Caco-2 (cell line): ENCODE measurements around the gene ANKS3. TPM values are rescaled to one million over a fixed set of nuclear protein-coding genes. Genes with fewer than 3 reads are reported as not detected.
A peak's percentile ranks its signal among the peaks of the same experiment; 100 is the strongest.

Experiments used
- Bru-seq: library from RNA; stranded (reverse); fragments of 400-500 nt; gene quantifications from one replicate; lab custom pipeline; 2021; lab: Mats Ljungman, UMichigan
- BruChase-seq, 2 experiments: library from RNA; stranded (reverse); fragments of 400-500 nt; gene quantifications; one replicate each; lab custom pipeline; 2021; lab: Mats Ljungman, UMichigan
- BruUV-seq: library from RNA; stranded (reverse); fragments of 400-500 nt; replicated peaks from 2 replicates; lab custom pipeline; 2021; lab: Mats Ljungman, UMichigan
- CTCF ChIA-PET: fragments of 300-600 bp; sonication (Branson Sonifier 250); formaldehyde crosslinking; loops from one replicate; lab custom pipeline; 2022; ENCODE audit warnings: antibody characterized with exemption; lab: Charles Lee
- POLR2A ChIA-PET: fragments of 300-600 bp; sonication (Branson Sonifier 250); formaldehyde crosslinking; loops from one replicate; lab custom pipeline; 2022; ENCODE audit warnings: antibody characterized with exemption; lab: Charles Lee
- DNase-seq, 2 experiments: peaks; one replicate each; pipeline versions ENCODE4 v3.0.0 to v3.0.0-alpha.2; 2020 to 2022
- H3K27me3 ChIP-seq: replicated peaks from 2 replicates; pipeline ENCODE4 v1.6.0; 2011; ENCODE audit warnings: low read length; ENCODE audit not compliant: control insufficient read depth, insufficient read depth
- H3K36me3 ChIP-seq: 2 replicates; pipeline ENCODE4 v1.5.1; 2011; ENCODE audit warnings: low read length; ENCODE audit not compliant: control insufficient read depth, insufficient read depth
- H3K4me1 ChIP-seq: fragments of 250-450 bp; sonication (Bioruptor Pico); 2 replicates; pipeline ENCODE4 v1.5.1; 2020; ENCODE audit warnings: mild to moderate bottlenecking
- H3K4me3 ChIP-seq: 2 replicates; pipeline ENCODE4 v1.5.1; 2011; ENCODE audit warnings: low read depth, mild to moderate bottlenecking, control low read depth, low read length
- H3K9me3 ChIP-seq: fragments of 250-450 bp; sonication (Bioruptor Pico); 2 replicates; pipeline ENCODE4 v1.5.1; 2020; ENCODE audit warnings: mild to moderate bottlenecking, moderate library complexity
- H3K27ac Mint-ChIP-seq: one replicate; pipeline ENCODE4 v1.8.0; 2022; ENCODE audit warnings: mixed read lengths; ENCODE audit not compliant: unreplicated experiment
- H3K27me3 Mint-ChIP-seq: one replicate; pipeline ENCODE4 v1.8.0; 2022; ENCODE audit warnings: mixed read lengths; ENCODE audit not compliant: insufficient read depth, unreplicated experiment
- H3K36me3 Mint-ChIP-seq: one replicate; pipeline ENCODE4 v1.8.0; 2022; ENCODE audit warnings: mild to moderate bottlenecking, mixed read lengths; ENCODE audit not compliant: insufficient read depth, unreplicated experiment
- H3K4me1 Mint-ChIP-seq: one replicate; pipeline ENCODE4 v1.8.0; 2022; ENCODE audit warnings: low read depth, mixed read lengths; ENCODE audit not compliant: unreplicated experiment
- H3K4me3 Mint-ChIP-seq: one replicate; pipeline ENCODE4 v1.8.0; 2022; ENCODE audit warnings: mild to moderate bottlenecking, moderate library complexity, mixed read lengths; ENCODE audit not compliant: unreplicated experiment
- H3K9me3 Mint-ChIP-seq: one replicate; pipeline ENCODE4 v1.8.0; 2022; ENCODE audit warnings: mixed read lengths; ENCODE audit not compliant: unreplicated experiment
- CTCF ChIP-seq, 2 experiments: fragments of 200-600 bp in 1 of 2; IDR thresholded peaks; 1 replicate in 1 of 2; 2 replicates in 1 of 2; pipeline versions ENCODE4 v1.5.1 to v1.8.0; 2011 to 2022; ENCODE audit warnings: antibody characterized with exemption in 1 of 2, control low read depth in 1 of 2, inconsistent platforms in 1 of 2, low read depth in 1 of 2, low read length in 1 of 2, mild to moderate bottlenecking in 1 of 2, moderate library complexity in 1 of 2; ENCODE audit not compliant: insufficient read depth in 1 of 2, severe bottlenecking in 1 of 2, unreplicated experiment in 1 of 2
- intact Hi-C: fragments of 100-400 bp; cut with micrococcal nuclease; formaldehyde crosslinking; loops from one replicate; pipeline ENCODE4 v1.10.0; 2022; ENCODE audit not compliant: unreplicated experiment
- long read RNA-seq: library from polyadenylated mRNA; stranded (forward); transcript quantifications from one replicate; pipeline ENCODE4 v2.0.0, GENCODE V29; 2022
- total RNA-seq: library from RNA; stranded (reverse); gene quantifications from 2 replicates; pipeline ENCODE4 v1.2.3, GENCODE V29; 2022

Gene ANKS3, protein sequence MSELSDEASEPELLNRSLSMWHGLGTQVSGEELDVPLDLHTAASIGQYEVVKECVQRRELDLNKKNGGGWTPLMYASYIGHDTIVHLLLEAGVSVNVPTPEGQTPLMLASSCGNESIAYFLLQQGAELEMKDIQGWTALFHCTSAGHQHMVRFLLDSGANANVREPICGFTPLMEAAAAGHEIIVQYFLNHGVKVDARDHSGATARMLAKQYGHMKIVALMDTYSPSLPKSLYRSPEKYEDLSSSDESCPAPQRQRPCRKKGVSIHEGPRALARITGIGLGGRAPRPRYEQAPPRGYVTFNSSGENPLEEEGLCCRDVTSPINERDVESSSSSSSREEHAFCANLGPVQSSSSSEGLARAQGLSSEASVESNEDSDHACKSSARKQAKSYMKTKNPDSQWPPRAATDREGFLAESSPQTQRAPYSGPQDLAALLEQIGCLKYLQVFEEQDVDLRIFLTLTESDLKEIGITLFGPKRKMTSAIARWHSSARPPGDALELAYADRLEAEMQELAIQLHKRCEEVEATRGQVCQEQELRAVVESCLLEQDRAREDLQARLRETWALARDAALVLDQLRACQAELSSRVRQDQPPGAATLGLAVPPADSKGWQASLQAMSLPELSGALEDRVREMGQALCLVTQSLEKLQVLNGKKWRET
- total RNA-seq = 27.4 and 28.1 TPM in 2 replicates
- Bru-seq, nascent RNA = percentile 57 among the genes with signal in this experiment
- percentile 62 among the genes with signal in this experiment for BruChase-seq, experiment 1, labeled RNA remaining after a 2-hour chase
- BruChase-seq, experiment 2, labeled RNA remaining after a 6-hour chase = percentile 65 among the genes with signal in this experiment
- long read RNA-seq, partial matches to known transcripts = 1 of 30 reads
- long read RNA-seq, other reads (novel, unspliced or antisense) = 25 of 30 reads

DNA sequence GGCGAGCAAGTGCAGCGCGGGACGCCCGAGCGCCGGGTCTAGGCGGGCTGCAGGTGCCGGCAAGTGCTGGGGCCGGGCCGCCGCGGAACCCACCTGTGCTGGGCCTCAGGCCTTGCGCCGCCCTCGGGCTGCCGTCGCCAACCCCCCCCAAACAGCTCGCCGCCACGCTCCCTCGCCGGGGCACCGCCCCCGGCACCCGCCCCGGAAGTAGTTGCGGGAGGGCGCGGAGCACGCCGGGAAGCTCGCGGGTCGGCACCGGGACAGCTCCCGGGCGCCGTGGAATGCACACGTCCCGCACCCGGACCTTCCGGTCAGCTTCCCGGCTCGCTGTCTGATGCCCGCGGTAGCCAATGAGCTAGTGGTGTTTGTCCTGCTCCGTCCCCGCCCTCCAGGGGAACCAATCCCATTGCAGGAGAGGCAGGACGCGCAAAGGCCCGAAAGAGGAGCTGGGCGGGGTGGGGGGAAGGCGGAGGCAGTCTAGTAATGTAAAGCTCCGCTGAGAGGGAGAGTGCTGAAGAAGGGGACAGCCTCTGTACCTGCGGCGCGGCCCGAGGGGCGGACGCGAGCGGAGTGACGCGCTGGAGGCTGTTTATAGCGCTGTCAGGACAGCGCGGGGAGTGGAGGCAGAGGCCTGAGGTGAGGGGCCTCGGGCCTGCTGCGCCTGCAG, at the start of gene ANKS3, which contains the start of gene DNAAF8:
ANKS3 (minus strand) TSS at position 209 of the 667 bp plus-strand sequence. CDS start 4,122 bp downstream, outside the sequence.
DNAAF8 (plus strand) TSS at position 475 of the 667 bp plus-strand sequence. CDS start 1,978 bp downstream, outside the sequence.
- peak within 1 kb of the TSS; percentile 97 for H3K4me3 Mint-ChIP-seq
- Histone ChIP-seq H3K9me3 (no peaks in the 10 kb centered on the region), H3K36me3 (no peaks in the 10 kb centered on the region), H3K4me3 (peak within 1 kb of the TSS; percentile 85), H3K27me3 (no peaks in the 10 kb centered on the region), H3K4me1 (peaks cover 4% of the 10 kb centered on the region; the same call in 1 of the 2 replicates)
- peak; percentile 96 to 98 for DNase-seq
- BruUV-seq = no TSS peak
- H3K27ac Mint-ChIP-seq = peak within 1 kb of the TSS; percentile 99
- peaks cover 22% of the 10 kb centered on the region for H3K36me3 Mint-ChIP-seq
- no peaks in the 10 kb centered on the region for H3K9me3 Mint-ChIP-seq
- TF ChIP-seq CTCF (IDR thresholded peaks at IDR 0.05; ENCODE audit: insufficient read depth in 1 of 2, low read depth in 1 of 2, low read length in 1 of 2, severe bottlenecking in 1 of 2, unreplicated experiment in 1 of 2) = no peak
- H3K4me1 Mint-ChIP-seq = no peaks in the 10 kb centered on the region
- intact Hi-C loops = loop anchor here (2.0 kb wide), 3 partner anchors 35 to 225 kb away; partner anchors contain the start of genes ROGDI and SEC14L5
- ChIA-PET POLR2A (interaction anchor here (0.5 to 2.4 kb wide), 14 partner anchors 10 to 364 kb away, joined by 3 to 20 read pairs (median 4); partner anchors contain the start of genes CDIP1, MGRN1, NUDT16L1 and ROGDI), CTCF (interaction anchor here (0.6 to 1.7 kb wide), 11 partner anchors 17 to 224 kb away, joined by 3 to 10 read pairs (median 3); partner anchors contain the start of genes MGRN1, NUDT16L1, SEC14L5 and SEPTIN12)
- no peaks in the 10 kb centered on the region for H3K27me3 Mint-ChIP-seq

DNA sequence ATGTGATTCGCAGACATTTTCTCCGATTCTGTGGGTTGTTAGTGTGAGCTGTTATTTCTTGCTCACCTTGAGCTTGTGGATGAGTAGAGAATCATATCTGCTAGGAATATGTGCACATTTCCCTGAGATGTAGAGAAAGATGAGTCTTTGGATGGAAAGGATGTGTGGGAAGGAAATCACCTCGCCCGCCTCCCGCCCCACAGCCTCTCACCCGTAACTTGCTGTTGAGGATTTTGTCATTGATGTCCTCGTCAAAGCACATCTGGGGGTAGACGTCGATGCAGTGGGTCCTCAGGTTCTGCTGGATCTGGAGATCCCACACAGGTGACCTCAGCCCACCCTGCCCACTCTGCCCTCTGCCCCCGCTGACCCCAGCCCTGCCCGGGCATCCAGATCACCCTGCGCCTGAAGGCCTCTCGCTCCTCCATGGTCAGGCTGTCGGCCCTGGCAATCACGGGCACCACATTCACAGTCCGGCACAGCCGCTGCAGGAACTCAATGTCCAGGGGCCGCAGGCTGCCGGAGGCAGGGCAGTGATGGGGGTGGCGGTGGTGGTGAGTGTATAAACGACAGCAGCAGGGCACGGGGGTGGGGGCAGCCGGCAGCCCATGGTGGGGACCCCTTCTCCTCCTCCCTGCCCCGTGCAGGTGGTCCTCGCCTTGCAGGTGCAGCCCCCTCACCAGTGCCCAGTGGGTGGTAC, 49.3 kb upstream of the ANKS3 start:
- no peak overlapping the region for H3K4me3 Mint-ChIP-seq
- no peaks in the 10 kb centered on the region for H3K27me3 ChIP-seq
- BruUV-seq = no TSS peak
- H3K9me3 Mint-ChIP-seq = no peaks in the 10 kb centered on the region
- intact Hi-C loops = no loop called here
- no peak for TF ChIP-seq CTCF (IDR thresholded peaks at IDR 0.05; ENCODE audit: insufficient read depth in 1 of 2, low read depth in 1 of 2, low read length in 1 of 2, severe bottlenecking in 1 of 2, unreplicated experiment in 1 of 2)
- H3K4me3 ChIP-seq = no peak overlapping the region
- H3K4me1 ChIP-seq = peaks cover 15% of the 10 kb centered on the region
- no peaks in the 10 kb centered on the region for H3K36me3 ChIP-seq
- peaks cover 8% of the 10 kb centered on the region for H3K4me1 Mint-ChIP-seq
- no peak overlapping the region for H3K27ac Mint-ChIP-seq
- H3K9me3 ChIP-seq = no peaks in the 10 kb centered on the region
- no peak for DNase-seq
- ChIA-PET CTCF (no interaction called here), POLR2A (no interaction called here)
- no peaks in the 10 kb centered on the region for H3K36me3 Mint-ChIP-seq
- H3K27me3 Mint-ChIP-seq = no peaks in the 10 kb centered on the region
